Smooth muscle cell (in vitro differentiated cells): ENCODE measurements around the gene ST6GALNAC3. TPM values are rescaled to one million over a fixed set of nuclear protein-coding genes. Genes with fewer than 3 reads are reported as not detected.
A peak's percentile ranks its signal among the peaks of the same experiment; 100 is the strongest.

ENCODE experiments used
- DNase-seq: peaks from one replicate; lab custom pipeline; 2025; ENCODE audit not compliant: unreplicated experiment; lab: John Stamatoyannopoulos, UW
- H2AFZ ChIP-seq: fragments of 200-600 bp; sonication (generic); 2 replicates; pipeline ENCODE4 v1.6.0; 2016; ENCODE audit warnings: antibody characterized with exemption, low read depth, mild to moderate bottlenecking
- H3F3A ChIP-seq: fragments of 200-600 bp; sonication (generic); 2 replicates; pipeline ENCODE4 v1.6.0; 2017; ENCODE audit warnings: antibody characterized with exemption, low read depth
- H3K27ac ChIP-seq: fragments of 200-600 bp; sonication (generic); 2 replicates; pipeline ENCODE4 v1.5.1; 2016; ENCODE audit warnings: low read depth, mild to moderate bottlenecking
- H3K27me3 ChIP-seq: fragments of 200-600 bp; sonication (generic); 2 replicates; pipeline ENCODE4 v1.6.1; 2016; ENCODE audit warnings: low read depth, mild to moderate bottlenecking
- H3K36me3 ChIP-seq: fragments of 200-600 bp; sonication (generic); 2 replicates; pipeline ENCODE4 v1.5.1; 2016; ENCODE audit warnings: low read depth
- H3K4me1 ChIP-seq: fragments of 200-600 bp; sonication (generic); 2 replicates; pipeline ENCODE4 v1.5.1; 2016; ENCODE audit warnings: low read depth
- H3K4me2 ChIP-seq: fragments of 200-600 bp; sonication (generic); 2 replicates; pipeline ENCODE4 v1.6.0; 2016; ENCODE audit warnings: mild to moderate bottlenecking
- H3K4me3 ChIP-seq: fragments of 200-600 bp; sonication (generic); 2 replicates; pipeline ENCODE4 v1.5.1; 2016; ENCODE audit warnings: mild to moderate bottlenecking
- H3K79me2 ChIP-seq: fragments of 200-600 bp; sonication (generic); 2 replicates; pipeline ENCODE4 v1.6.0; 2016; ENCODE audit warnings: low read depth, mild to moderate bottlenecking
- H3K9ac ChIP-seq: fragments of 200-600 bp; sonication (generic); 2 replicates; pipeline ENCODE4 v1.6.0; 2016; ENCODE audit warnings: low read depth
- H3K9me3 ChIP-seq: fragments of 200-600 bp; sonication (generic); replicated peaks from 2 replicates; pipeline ENCODE4 v1.5.1; 2016; ENCODE audit warnings: low read depth
- H4K20me1 ChIP-seq: fragments of 200-600 bp; sonication (generic); 2 replicates; pipeline ENCODE4 v1.6.0; 2016; ENCODE audit warnings: low read depth
- WGBS: methylation state at CpG from one replicate; pipeline ENCODE4 v1.1.7; 2016; ENCODE audit warnings: low lambda C conversion rate; 5-methylcytosine and 5-hydroxymethylcytosine counted together
- polyA plus RNA-seq: library from polyadenylated mRNA; unstranded; fragments of >200 nt; fragmentation: Nextera tagmentation; extraction: Ambion mirVana; gene quantifications from 2 replicates; pipeline ENCODE4 v1.2.1, GENCODE V29; 2016
- total RNA-seq: library from RNA; depleted of rRNA; stranded (reverse); fragments of >200 nt; gene quantifications from 2 replicates; pipeline ENCODE4 v1.2.3, GENCODE V29; 2014
- TF ChIP-seq, protein P1 (sequence below): fragments of 200-600 bp; sonication (generic); IDR thresholded peaks from 2 replicates; pipeline ENCODE4 v1.5.1; 2017; ENCODE audit warnings: borderline replicate concordance, mild to moderate bottlenecking, antibody characterized with exemption; ENCODE audit not compliant: insufficient read depth, poor library complexity, severe bottlenecking

Gene ST6GALNAC3
- total and polyA plus RNA-seq, 2 experiments from 2014 or later = 9.3 to 13.4 TPM

DNA sequence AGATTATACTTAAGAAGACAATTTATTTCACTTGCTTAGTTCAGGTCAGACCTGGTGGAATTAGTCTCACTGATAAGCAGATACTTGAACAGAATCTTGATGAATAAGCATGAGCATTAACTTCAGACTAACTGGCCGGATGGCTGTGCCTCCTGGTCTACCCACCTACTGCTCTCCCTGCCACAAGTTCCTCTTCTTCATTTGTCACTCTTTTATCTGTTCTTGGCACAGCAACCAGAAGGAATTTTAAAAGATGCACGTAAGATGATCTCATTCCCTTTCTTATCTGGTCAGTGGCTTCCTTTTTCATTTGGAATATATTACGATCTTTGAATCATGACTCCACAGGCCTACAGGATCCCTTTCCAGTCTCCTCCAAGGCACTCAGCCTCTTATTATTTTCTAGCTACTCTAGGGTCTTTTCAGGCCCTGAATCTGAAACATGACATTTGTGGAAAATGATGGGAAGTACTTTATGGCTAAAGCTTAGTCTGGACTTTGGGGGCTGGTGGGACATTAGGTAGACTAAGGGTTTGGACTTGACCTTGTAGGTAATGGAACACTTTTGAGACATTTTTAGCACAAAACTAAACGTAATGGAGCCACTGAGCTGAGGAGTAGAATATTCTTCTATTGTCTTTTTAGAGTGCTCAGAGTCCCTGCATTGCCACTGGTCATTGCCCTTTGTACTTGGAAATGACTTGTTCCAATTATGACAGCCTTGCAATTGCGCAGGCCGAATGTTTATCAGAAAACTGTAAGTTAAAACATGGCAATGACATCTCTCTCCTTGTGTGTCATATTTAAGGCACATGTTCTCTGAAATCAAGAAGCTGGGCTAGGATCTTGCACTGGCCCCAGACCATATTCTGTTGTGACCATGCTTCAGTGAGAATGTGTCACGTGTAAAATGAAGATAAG lies 16.0 kb downstream of the ST6GALNAC3 start:
- no peak for DNase-seq
- Histone ChIP-seq H3K27me3 (no peaks in the 10 kb centered on the region), H3K4me1 (peaks cover 5% of the 10 kb centered on the region), H3K4me3 (no peak overlapping the region), H3K9ac (peak overlapping the region; percentile 7), H3K36me3 (no peaks in the 10 kb centered on the region), H3F3A (peaks cover 13% of the 10 kb centered on the region), H2AFZ (no peak overlapping the region), H3K79me2 (peaks cover 63% of the 10 kb centered on the region), H4K20me1 (no peaks in the 10 kb centered on the region), H3K27ac (peak overlapping the region; percentile 71), H3K4me2 (peak overlapping the region; percentile 65), H3K9me3 (no peaks in the 10 kb centered on the region)
- 59% methylated on average over 7 of the region's 7 CpGs for WGBS
- TF ChIP-seq, protein P1, sequence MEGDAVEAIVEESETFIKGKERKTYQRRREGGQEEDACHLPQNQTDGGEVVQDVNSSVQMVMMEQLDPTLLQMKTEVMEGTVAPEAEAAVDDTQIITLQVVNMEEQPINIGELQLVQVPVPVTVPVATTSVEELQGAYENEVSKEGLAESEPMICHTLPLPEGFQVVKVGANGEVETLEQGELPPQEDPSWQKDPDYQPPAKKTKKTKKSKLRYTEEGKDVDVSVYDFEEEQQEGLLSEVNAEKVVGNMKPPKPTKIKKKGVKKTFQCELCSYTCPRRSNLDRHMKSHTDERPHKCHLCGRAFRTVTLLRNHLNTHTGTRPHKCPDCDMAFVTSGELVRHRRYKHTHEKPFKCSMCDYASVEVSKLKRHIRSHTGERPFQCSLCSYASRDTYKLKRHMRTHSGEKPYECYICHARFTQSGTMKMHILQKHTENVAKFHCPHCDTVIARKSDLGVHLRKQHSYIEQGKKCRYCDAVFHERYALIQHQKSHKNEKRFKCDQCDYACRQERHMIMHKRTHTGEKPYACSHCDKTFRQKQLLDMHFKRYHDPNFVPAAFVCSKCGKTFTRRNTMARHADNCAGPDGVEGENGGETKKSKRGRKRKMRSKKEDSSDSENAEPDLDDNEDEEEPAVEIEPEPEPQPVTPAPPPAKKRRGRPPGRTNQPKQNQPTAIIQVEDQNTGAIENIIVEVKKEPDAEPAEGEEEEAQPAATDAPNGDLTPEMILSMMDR = no peak

DNA sequence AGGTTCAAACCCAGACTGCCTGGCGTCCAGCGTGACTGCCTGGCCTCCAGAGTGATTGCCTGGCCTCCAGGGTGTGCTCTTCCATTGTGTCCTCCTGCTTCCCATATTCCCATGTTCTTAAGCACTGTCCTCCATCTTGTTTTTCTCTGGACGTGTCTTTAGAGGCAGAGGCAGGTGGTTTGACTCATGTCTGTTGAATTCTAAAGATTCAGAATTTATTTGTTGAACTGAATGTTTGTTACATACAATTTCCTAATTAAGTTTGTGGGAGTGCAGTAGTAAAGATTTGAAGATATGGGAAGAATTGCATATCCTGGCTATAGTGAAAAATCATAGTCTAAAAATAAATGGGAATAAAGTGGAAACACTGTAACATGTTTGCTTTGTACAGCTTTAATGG lies 18.3 kb downstream of the ST6GALNAC3 start:
- H3K9ac ChIP-seq = no peak overlapping the region
- H3F3A ChIP-seq = peaks cover 6% of the 10 kb centered on the region
- H3K27ac ChIP-seq = no peak overlapping the region
- TF ChIP-seq, protein P1 = no peak
- WGBS = 90% methylated on average over 3 of the region's 3 CpGs
- peaks cover 75% of the 10 kb centered on the region for H3K79me2 ChIP-seq
- H3K36me3 ChIP-seq = no peaks in the 10 kb centered on the region
- H3K4me3 ChIP-seq = no peak overlapping the region
- no peaks in the 10 kb centered on the region for H4K20me1 ChIP-seq
- H3K9me3 ChIP-seq = no peaks in the 10 kb centered on the region
- H3K4me2 ChIP-seq = no peak overlapping the region
- H2AFZ ChIP-seq = no peak overlapping the region
- no peaks in the 10 kb centered on the region for H3K27me3 ChIP-seq
- no peak for DNase-seq
- peaks cover 5% of the 10 kb centered on the region for H3K4me1 ChIP-seq

DNA sequence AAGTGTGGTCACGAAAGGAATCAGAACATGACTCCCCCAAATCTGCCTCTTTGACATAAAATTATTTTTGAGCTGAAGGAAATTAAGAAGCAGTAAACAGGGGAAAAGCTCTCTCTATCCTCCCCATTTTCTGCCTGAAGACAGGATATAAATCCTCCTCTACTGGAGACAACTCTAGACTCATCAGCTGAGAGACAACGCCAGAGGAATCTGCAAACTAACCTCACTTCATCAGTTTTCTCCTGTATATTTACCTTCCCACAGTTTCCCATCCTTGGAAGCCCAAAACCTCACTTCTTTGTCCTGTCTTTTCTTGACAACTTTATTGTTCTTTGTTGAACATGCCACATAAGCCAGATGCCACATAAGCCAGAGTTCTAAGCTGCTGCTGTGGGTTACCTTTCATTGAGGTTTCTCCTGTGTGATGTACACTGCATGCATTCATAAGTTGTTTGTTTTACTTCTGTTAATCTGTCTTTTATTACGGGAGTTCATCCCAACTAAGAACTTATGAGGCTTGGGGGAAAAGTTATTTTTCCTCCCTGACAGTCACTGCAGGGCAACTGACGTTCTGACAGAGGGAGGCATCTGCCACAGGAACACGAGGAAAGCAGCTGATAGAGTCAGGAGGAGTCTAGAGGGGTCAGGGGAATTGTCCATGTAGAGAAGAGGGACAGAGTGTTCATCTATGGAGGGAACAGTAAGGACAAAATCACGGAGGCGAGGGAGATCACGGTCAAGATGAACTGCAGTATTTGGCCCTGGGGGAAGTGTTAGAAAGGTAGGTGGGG lies 19.2 kb downstream of the ST6GALNAC3 start:
- TF ChIP-seq, protein P1 = no peak
- Histone ChIP-seq H3K36me3 (no peaks in the 10 kb centered on the region), H3K27me3 (no peaks in the 10 kb centered on the region), H3F3A (peaks cover 6% of the 10 kb centered on the region), H3K79me2 (peaks cover 74% of the 10 kb centered on the region), H3K9me3 (no peaks in the 10 kb centered on the region), H3K4me3 (no peak overlapping the region), H2AFZ (no peak overlapping the region), H3K4me2 (no peak overlapping the region), H4K20me1 (no peaks in the 10 kb centered on the region), H3K9ac (no peak overlapping the region), H3K27ac (no peak overlapping the region), H3K4me1 (peaks cover 5% of the 10 kb centered on the region)
- no peak for DNase-seq
- WGBS = 78% methylated on average over 8 of the region's 8 CpGs
